Heart right ventricle (tissue), 16 donors: Measurements from ENCODE around the gene PTPRE. TPM values are rescaled to one million over a fixed set of nuclear protein-coding genes. Genes with fewer than 3 reads are reported as not detected.

Experiments
- ATAC-seq, 8 donors: fragments of 200-7000 bp; cut with Tn5 transposase; one replicate each; pipeline ENCODE4 v1.9.1; 2020; ENCODE audit warnings: mild to moderate bottlenecking in 8 of 8, moderate library complexity in 8 of 8, moderate number of reproducible peaks in 1 of 8
- DNase-seq, 2 donors: peaks; one replicate each; pipeline ENCODE4 v3.0.0-alpha.2; 2020
- H3K27ac ChIP-seq, 10 donors: fragments of 200-600 bp; sonication (generic) in 2 of 10; one replicate each; pipeline versions ENCODE4 v1.5.0 to v1.8.0; 2020 to 2022; ENCODE audit warnings: mild to moderate bottlenecking in 3 of 10
- H3K27me3 ChIP-seq, 7 donors: fragments of 200-600 bp; one replicate each; pipeline ENCODE4 v1.8.0; 2021 to 2022; ENCODE audit warnings: mild to moderate bottlenecking in 2 of 7
- H3K36me3 ChIP-seq, 9 donors: fragments of 200-600 bp; sonication (generic) in 1 of 9; one replicate each; pipeline versions ENCODE4 v1.5.0 to v1.8.0; 2020 to 2022; ENCODE audit warnings: mild to moderate bottlenecking in 2 of 9
- H3K4me1 ChIP-seq, 9 donors: fragments of 200-600 bp; sonication (generic) in 1 of 9; one replicate each; pipeline versions ENCODE4 v1.5.0 to v1.8.0; 2020 to 2022; ENCODE audit warnings: mild to moderate bottlenecking in 4 of 9
- H3K4me3 ChIP-seq, 10 donors: fragments of 200-600 bp; sonication (generic) in 2 of 10; one replicate each; pipeline versions ENCODE4 v1.5.0 to v1.8.0; 2020 to 2022; ENCODE audit warnings: mild to moderate bottlenecking in 7 of 10, moderate library complexity in 2 of 10
- H3K9me3 ChIP-seq, 11 donors: fragments of 200-600 bp in 10 of 11; sonication (generic) in 2 of 11; one replicate each; pipeline versions ENCODE4 v1.5.0 to v1.8.0; 2013 to 2022; ENCODE audit warnings: mild to moderate bottlenecking in 2 of 11, control low read depth in 1 of 11, moderate library complexity in 1 of 11
- CTCF ChIP-seq, 9 donors: fragments of 200-600 bp; sonication (generic) in 2 of 9; IDR thresholded peaks; one replicate each; pipeline versions ENCODE4 v1.5.0 to v1.8.0; 2021 to 2022; ENCODE audit warnings: antibody characterized with exemption in 9 of 9, mild to moderate bottlenecking in 5 of 9, moderate library complexity in 1 of 9
- WGBS, 2 donors: extraction: QIAGEN DNeasy Blood & Tissue Kit; methylation state at CpG; one replicate each; pipeline ENCODE4 v1.1.7; 2013; ENCODE audit warnings: inconsistent platforms in 1 of 2; 5-methylcytosine and 5-hydroxymethylcytosine counted together
- intact Hi-C, 10 donors: fragments of 100-400 bp; cut with DNase I; formaldehyde crosslinking; loops; one replicate each; pipeline versions ENCODE4 v1.11.1 to v1.14.2; 2022
- polyA plus RNA-seq, 2 donors: library from polyadenylated mRNA; stranded (reverse); fragments of 200-250 nt; gene quantifications; one replicate each; pipeline ENCODE4 v1.2.3, GENCODE V29; 2013
- total RNA-seq, 10 donors: library from RNA; stranded (reverse); fragmentation: NEBNext Ultra II Directional in 3 of 10; extraction: Animal tissue kit (Norgen Biotek cat#: 25700) in 3 of 10; gene quantifications; one replicate each; pipeline versions ENCODE4 v1.2.1 to v1.2.4, GENCODE V29; 2021 to 2023
- donor health status: Arrhythmogenic right ventricular cardiomyopathy.
- donor health status: ischemic (EF 13 %, LVEDD 7.1; RV severe dilation, severe dysfunction).
- donor health status: healthy with polysubstance abuse.
- donor health status: DM: no; HTN: yes; CAD: no.
- donor health status: DM: no; HTN: no; CAD: no.
- donor health status: ischemic (EF 25% LVEDD 6.9; RV normal size, moderate dysfunction).
- donor health status: ischemic (EF 25% LVEDD 5.7; RV mildly dilated, moderate dysfunction).
- donor health status: healthy.
- donor health status: DM: yes; HTN: yes; CAD: no.
- donor health status: Ischemic cardiomyopathy.
- donor health status: ischemic (EF 35%, LVEDD 5.7; RV mildly dilated, moderate dysfunction).
- donor health status: nonischemic (EF 11% LVEDD 7.7; RV severe dilation, severe dysfunction).
- donor health status: DM: yes; HTN: yes; CAD: no.
- donor health status: PGD.
- donor health status: ischemic (EF 29% LVEDD 5.4; RV normal size, mild dysfunction).
- donor health status: nonischemic (EF 23%, LVEDD 6.1; RV moderate dilation, normal function).

The PTPRE gene
- total and polyA plus RNA-seq, 12 donors, result 6.1 to 42.8 (median 22.1) TPM

DNA sequence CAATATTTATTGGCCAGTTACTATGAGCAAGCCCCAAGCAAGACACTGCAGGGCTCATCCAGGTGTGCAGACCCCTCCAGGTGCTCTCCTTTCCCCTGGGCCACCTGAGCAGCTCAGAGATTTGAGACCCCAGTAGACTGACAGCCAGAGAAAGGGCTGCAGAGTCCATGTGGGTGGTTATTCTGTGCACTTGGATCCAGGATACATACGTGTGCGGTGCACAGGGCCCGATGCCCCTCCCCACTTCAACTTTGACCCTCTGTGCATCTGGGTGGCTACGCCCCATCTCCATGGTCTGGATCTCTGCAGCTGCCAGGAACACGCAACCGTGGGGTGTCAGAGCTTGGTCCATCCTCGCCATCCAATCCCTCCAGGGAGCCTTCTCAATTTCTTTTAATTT lies 146.5 kb downstream of the PTPRE start:
- no peaks in the 10 kb centered on the region for H3K27me3 ChIP-seq
- H3K4me1 ChIP-seq, result peaks cover 5 to 71% (median 12%) of the 10 kb centered on the region in 9 donors
- no peak for TF ChIP-seq CTCF (IDR thresholded peaks at IDR 0.05)
- ATAC-seq, result no peak
- H3K36me3 ChIP-seq, result peaks cover 0 to 85% (median 15%) of the 10 kb centered on the region in 9 donors
- H3K27ac ChIP-seq, result peak overlapping the region in 1 of 10 donors; percentile 95
- DNase-seq, result no peak
- intact Hi-C loops, result no loop called here
- WGBS, 2 donors, result 97 to 98% methylated on average over 7 of the region's 7 CpGs
- no peaks in the 10 kb centered on the region for H3K9me3 ChIP-seq
- H3K4me3 ChIP-seq, result no peak overlapping the region

DNA sequence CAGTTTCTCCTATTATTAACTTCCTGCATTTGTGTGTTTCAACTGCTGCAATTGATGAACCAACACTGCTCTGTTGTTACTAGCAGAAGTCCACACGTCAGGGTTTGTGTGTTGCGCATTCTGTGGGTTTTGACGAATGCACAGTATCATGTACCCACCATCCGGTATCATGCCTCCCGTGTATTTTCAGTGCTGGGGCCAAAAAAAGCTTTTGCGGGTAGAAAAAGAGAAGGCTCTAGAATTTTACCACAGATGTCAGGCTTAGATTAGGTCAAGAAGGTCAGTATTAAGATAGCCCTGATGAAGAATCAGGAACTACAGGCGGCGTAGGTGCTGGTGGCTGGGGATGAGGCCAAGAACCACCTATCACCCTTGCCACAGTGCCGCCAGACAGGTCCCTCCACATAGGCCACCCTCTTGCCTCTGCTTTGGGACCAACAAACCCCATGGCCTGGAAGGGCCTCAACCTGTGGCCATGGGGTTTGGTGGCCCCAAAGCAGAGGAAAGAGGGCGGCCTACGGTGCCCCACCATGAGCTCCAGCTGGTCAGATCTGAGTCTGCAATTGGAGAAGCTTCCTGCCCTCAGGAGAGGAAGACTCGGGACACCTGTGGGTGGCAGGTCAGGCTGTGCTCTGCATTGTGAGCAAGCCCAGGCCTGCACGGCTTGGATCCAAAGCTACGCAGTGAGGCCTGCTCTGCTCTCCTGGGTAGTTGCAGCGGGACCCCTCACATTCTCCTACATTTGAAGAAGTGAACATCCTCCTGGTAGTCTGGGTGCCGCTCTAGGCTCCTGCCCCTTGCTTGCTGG lies 147.5 kb downstream of the PTPRE start:
- H3K4me1 ChIP-seq, result peaks cover 0 to 72% (median 1%) of the 10 kb centered on the region in 9 donors
- H3K27ac ChIP-seq, result peak overlapping the region in 2 of 10 donors; percentile 16 to 95
- no peak for TF ChIP-seq CTCF (IDR thresholded peaks at IDR 0.05)
- H3K27me3 ChIP-seq, result no peaks in the 10 kb centered on the region
- WGBS, 2 donors, result 94 to 95% methylated on average over 16 of the region's 16 CpGs
- H3K4me3 ChIP-seq, result no peak overlapping the region
- no peaks in the 10 kb centered on the region for H3K9me3 ChIP-seq
- intact Hi-C loops, result no loop called here
- H3K36me3 ChIP-seq, result peaks cover 0 to 89% (median 15%) of the 10 kb centered on the region in 9 donors
- no peak for DNase-seq
- peak in 2 of 8 donors; percentile 29 to 32 for ATAC-seq

DNA sequence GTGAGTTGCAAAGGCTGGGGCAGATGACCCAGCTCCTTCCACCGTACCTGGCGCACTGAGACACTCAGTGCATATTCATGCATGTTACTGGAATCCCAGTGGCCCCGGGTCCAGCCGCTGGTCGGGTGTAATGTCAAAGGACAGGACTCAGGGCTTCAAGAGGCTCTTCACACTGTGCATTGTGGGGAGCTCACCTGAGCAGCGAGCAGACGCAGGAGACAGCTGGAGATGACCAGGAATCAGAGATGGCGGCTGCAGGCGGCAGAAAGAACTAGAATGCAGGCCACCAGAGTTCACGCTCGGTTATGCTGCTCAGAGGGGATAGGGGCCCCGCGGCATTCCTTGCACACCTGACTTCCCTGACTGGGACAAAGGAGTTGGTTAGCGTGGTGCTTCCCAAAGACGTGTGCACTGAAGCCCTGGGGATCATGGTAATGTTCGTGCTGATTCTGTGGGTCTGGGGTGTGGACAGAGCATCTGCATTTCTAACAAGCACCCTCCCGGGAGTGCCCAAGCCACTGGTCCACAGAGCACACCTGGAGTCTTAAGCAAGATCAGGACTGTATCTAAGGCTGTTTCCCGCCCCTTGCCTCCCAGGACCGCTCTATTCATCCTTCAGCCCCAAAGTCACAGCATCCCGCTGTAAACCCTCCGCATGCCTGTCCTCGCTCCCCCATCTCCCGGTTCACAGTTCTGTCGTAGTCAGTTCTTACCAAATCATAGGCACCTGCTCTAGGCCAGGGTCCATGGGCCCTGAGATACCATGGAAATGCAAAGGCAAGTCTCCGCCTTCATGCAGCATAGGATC lies 148.4 kb downstream of the PTPRE start:
- no peak for DNase-seq
- WGBS, 2 donors, result 97 to 98% methylated on average over 25 of the region's 25 CpGs
- H3K27me3 ChIP-seq, result no peaks in the 10 kb centered on the region
- TF ChIP-seq CTCF (IDR thresholded peaks at IDR 0.05), result no peak
- intact Hi-C loops, result no loop called here
- H3K36me3 ChIP-seq, result peaks cover 0 to 93% (median 15%) of the 10 kb centered on the region in 9 donors
- no peaks in the 10 kb centered on the region for H3K9me3 ChIP-seq
- peak overlapping the region in 1 of 10 donors; percentile 95 for H3K27ac ChIP-seq
- peaks cover 0 to 73% (median 0%) of the 10 kb centered on the region in 9 donors for H3K4me1 ChIP-seq
- no peak for ATAC-seq
- no peak overlapping the region for H3K4me3 ChIP-seq

- Histone ChIP-seq H3K36me3 (peaks cover 0 to 100% (median 15%) of the 10 kb centered on the region in 9 donors), H3K27me3 (no peaks in the 10 kb centered on the region), H3K27ac (peak overlapping the region in 1 of 10 donors; percentile 22), H3K4me1 (peaks cover 0 to 75% (median 0%) of the 10 kb centered on the region in 9 donors), H3K4me3 (no peak overlapping the region), H3K9me3 (no peaks in the 10 kb centered on the region)
- ATAC-seq (peak in 5 of 8 donors; percentile 33 to 68 (median 62)), DNase-seq (no peak)
- no peak for TF ChIP-seq CTCF (IDR thresholded peaks at IDR 0.05)
- intact Hi-C loops, result no loop called here
- 86 to 89% methylated on average over 17 of the region's 17 CpGs for WGBS, 2 donors
Observed at GRCh38 chr10:128056303-128057050, 149.6 kb downstream of the PTPRE start.
